Fibroblast of lung (primary cell): ENCODE measurements around the gene THOC6.

Source experiments
- EZH2 ChIP-seq: IDR thresholded peaks from 2 replicates; pipeline ENCODE4 v1.5.1; 2012; ENCODE audit warnings: low read length, control low read depth, mild to moderate bottlenecking; ENCODE audit errors: missing control alignments
- TF ChIP-seq, protein P1 (sequence below), 2 donors: IDR thresholded peaks in 1 of 2; conservative IDR thresholded peaks in 1 of 2; 1 replicate in 1 of 2; 2 replicates in 1 of 2; pipeline ENCODE4 v1.5.1; 2011 to 2012; ENCODE audit warnings: low read length in 2 of 2, control low read depth in 1 of 2, inconsistent platforms in 1 of 2, low read depth in 1 of 2, mild to moderate bottlenecking in 1 of 2

DNA sequence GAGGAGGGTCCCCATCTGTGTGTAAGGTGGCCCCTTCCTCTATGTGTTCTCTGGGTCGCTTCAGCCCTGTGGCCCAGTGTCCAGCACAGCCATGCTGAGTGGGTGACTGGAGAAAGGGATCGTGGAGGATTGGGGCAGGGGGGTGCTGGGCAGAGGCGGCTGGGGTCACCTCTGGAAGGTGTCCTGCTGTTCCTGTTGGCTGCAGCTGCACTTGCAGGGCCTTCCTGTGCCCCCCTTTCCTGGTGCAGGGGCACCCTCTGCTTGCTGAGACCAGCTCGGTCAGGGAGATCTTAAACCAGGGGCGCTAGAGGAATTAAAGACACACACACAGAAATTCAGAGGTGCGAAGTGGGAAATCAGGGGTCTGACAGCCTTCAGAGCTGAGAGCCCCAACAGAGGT lies 52.7 kb downstream of the THOC6 start:
- TF ChIP-seq, protein P1, sequence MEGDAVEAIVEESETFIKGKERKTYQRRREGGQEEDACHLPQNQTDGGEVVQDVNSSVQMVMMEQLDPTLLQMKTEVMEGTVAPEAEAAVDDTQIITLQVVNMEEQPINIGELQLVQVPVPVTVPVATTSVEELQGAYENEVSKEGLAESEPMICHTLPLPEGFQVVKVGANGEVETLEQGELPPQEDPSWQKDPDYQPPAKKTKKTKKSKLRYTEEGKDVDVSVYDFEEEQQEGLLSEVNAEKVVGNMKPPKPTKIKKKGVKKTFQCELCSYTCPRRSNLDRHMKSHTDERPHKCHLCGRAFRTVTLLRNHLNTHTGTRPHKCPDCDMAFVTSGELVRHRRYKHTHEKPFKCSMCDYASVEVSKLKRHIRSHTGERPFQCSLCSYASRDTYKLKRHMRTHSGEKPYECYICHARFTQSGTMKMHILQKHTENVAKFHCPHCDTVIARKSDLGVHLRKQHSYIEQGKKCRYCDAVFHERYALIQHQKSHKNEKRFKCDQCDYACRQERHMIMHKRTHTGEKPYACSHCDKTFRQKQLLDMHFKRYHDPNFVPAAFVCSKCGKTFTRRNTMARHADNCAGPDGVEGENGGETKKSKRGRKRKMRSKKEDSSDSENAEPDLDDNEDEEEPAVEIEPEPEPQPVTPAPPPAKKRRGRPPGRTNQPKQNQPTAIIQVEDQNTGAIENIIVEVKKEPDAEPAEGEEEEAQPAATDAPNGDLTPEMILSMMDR (conservative IDR thresholded peaks at IDR 0.05 in 1 of 2, IDR thresholded peaks at IDR 0.05 in 1 of 2; ENCODE audit: low read depth in 1 of 2, low read length in 2 of 2): no peak
- TF ChIP-seq EZH2: no peak
